SK-N-MC (cell line): ENCODE results near the gene ADPRH.

ENCODE experiments used
- DNase-seq: peaks from one replicate; pipeline ENCODE4 v3.0.0-alpha.2; 2011; ENCODE audit warnings: low read depth, low spot score
- H3K27ac ChIP-seq: fragments of 200-600 bp; sonication (generic); 2 replicates; pipeline ENCODE4 v1.5.1; 2016; ENCODE audit warnings: mixed run types
- H3K36me3 ChIP-seq: fragments of 200-600 bp; sonication (generic); 2 replicates; pipeline ENCODE4 v1.6.1; 2017; ENCODE audit warnings: antibody characterized with exemption, low read length, mixed read lengths; ENCODE audit not compliant: insufficient read depth
- H3K4me3 ChIP-seq: fragments of 200-600 bp; sonication (generic); 2 replicates; pipeline ENCODE4 v1.5.1; 2016
- H3K9ac ChIP-seq: fragments of 200-600 bp; sonication (generic); 2 replicates; pipeline ENCODE4 v1.8.0; 2017; ENCODE audit warnings: mixed run types, mixed read lengths; ENCODE audit not compliant: insufficient read length
- H3K9me3 ChIP-seq: fragments of 200-600 bp; sonication (generic); 2 replicates; pipeline ENCODE4 v1.6.1; 2017; ENCODE audit warnings: low read depth, mild to moderate bottlenecking, antibody characterized with exemption, low read length, moderate library complexity, mixed read lengths
- EZH2 ChIP-seq: fragments of 200-600 bp; sonication (generic); IDR thresholded peaks from one replicate; pipeline ENCODE4 v1.6.1; 2017; ENCODE audit warnings: antibody characterized with exemption
- FOXP2 ChIP-seq: optimal IDR thresholded peaks from 2 replicates; pipeline ENCODE3; 2011; ENCODE audit warnings: mild to moderate bottlenecking, moderate library complexity; ENCODE audit not compliant: insufficient read depth; ENCODE audit errors: extremely low read length, control extremely low read depth
- POLR2AphosphoS5 ChIP-seq: IDR thresholded peaks from 2 replicates; pipeline ENCODE4 v1.6.1; 2012; ENCODE audit warnings: mild to moderate bottlenecking, low read depth, low read length, borderline replicate concordance

ADPRH gene

DNA sequence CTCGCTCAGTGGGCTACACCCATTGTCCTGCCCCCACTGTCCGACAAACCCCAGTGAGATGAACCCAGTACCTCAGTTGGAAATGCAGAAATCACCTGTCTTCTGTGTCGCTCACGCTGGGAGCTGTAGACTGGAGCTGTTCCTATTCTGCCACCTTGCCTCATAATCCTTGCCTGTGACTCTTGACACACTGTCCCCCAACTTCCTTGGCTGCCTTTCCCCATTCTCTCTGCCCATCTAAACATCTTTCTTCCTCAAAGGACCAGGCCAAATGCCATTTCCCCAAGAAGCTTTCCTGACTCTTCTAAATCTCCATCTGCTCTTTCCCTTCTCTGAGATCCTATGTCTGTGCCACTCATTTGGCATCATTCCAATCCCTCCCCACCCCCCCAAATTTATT lies 10.1 kb upstream of the ADPRH start:
- H3K4me3 ChIP-seq = no peak overlapping the region
- no peak overlapping the region for H3K9ac ChIP-seq
- H3K9me3 ChIP-seq = no peaks in the 10 kb centered on the region
- H3K36me3 ChIP-seq = no peaks in the 10 kb centered on the region
- no peak for TF ChIP-seq FOXP2
- TF ChIP-seq EZH2 = no peak
- TF ChIP-seq POLR2AphosphoS5 = no peak
- no peak for DNase-seq
- H3K27ac ChIP-seq = no peak overlapping the region

DNA sequence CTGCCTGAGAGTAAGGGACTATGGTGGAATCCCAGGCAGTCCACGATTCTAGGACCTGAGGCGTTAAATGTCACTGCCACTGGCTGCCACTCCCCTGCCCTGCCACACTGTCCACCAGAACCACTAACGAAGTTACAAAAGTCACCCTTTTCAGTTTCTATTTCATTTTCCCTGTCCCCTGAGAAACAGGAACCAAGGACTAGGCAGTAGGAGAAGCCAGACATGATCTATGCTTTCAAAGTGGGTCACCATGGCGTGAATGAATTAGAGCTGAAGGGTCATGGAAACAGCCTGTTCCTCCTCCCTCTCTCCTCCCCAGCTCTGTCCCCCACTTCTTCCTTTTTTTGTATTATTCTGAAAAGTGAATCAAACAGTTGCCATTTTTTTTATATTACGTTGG lies 9.1 kb upstream of the ADPRH start:
- TF ChIP-seq EZH2 (no peak), FOXP2 (no peak), POLR2AphosphoS5 (no peak)

DNA sequence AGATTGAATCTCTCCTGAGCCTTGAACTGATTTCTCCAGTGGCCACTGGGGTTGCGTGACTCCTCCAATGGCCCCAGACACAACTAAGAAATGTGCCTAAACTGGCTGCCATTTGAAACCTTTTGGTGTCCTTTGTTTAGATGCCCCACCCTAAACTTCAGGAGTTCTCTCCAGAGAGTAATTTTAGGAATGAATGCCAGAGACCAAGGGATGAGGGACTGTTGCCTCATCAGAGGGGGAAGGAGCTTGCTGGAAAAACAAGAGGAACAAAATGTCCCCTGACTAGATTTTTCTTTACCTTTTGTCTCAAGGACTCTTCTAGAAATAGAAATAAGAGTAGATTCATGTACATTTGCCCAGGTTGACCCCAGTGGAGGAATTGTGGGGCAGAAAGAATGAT lies 8.1 kb upstream of the ADPRH start:
- no peak for DNase-seq
- H3K9me3 ChIP-seq = no peaks in the 10 kb centered on the region
- H3K9ac ChIP-seq = no peak overlapping the region
- no peak overlapping the region for H3K27ac ChIP-seq
- H3K4me3 ChIP-seq = no peak overlapping the region
- no peaks in the 10 kb centered on the region for H3K36me3 ChIP-seq
- TF ChIP-seq FOXP2 (no peak), EZH2 (no peak), POLR2AphosphoS5 (no peak)

More for the DNA sequence above, 9.1 kb upstream of the ADPRH start:
- H3K36me3 ChIP-seq = no peaks in the 10 kb centered on the region
- H3K4me3 ChIP-seq = no peak overlapping the region
- no peak for DNase-seq
- no peak overlapping the region for H3K27ac ChIP-seq
- no peak overlapping the region for H3K9ac ChIP-seq
- H3K9me3 ChIP-seq = no peaks in the 10 kb centered on the region

DNA sequence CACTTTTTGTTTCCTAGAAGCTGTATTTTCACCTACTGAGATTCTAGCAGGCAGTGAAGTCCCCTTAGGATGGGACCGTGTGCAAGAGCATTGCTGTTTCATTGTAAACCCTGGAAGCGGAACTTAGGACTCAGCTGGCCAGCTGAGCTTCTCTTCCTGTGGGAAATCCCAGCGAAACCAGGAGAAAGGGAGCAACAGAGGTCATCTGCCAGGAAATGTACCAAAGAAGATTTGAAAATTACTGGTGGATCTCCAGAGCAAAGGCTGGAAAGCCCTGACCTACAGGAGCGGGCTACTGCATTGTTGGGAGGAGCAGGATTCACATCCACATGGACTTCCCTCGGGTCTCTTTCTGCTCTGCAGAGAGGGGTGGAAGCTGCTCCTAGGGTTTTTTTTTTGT lies 7.6 kb upstream of the ADPRH start:
- H3K36me3 ChIP-seq = no peaks in the 10 kb centered on the region
- H3K9me3 ChIP-seq = no peaks in the 10 kb centered on the region
- DNase-seq = no peak
- TF ChIP-seq POLR2AphosphoS5 (no peak), FOXP2 (no peak), EZH2 (no peak)
- no peak overlapping the region for H3K27ac ChIP-seq
- H3K4me3 ChIP-seq = no peak overlapping the region
- H3K9ac ChIP-seq = no peak overlapping the region

DNA sequence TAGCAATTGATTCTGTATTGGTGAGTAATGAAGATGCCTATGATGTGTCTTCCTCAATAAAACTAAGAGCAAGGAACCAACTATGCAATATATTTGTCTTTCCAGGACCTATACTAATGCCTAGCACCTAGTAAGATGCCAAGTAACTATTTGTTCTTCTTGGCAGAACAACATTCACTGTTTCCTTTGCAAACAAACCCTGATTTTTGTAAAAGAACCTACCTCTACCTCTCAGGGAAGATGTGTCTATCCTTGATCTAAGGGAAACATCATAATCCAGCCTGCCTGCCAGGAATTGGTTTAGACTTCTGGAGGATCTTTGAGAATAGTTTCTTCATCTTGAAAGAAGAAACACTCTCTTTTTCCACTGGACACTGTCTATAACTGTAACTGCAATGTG lies 3.8 kb upstream of the ADPRH start:
- TF ChIP-seq FOXP2 (no peak), EZH2 (no peak), POLR2AphosphoS5 (no peak)
- Histone ChIP-seq H3K27ac (no peak overlapping the region), H3K9ac (no peak overlapping the region), H3K9me3 (no peaks in the 10 kb centered on the region), H3K4me3 (no peak overlapping the region), H3K36me3 (no peaks in the 10 kb centered on the region)
- no peak for DNase-seq

DNA sequence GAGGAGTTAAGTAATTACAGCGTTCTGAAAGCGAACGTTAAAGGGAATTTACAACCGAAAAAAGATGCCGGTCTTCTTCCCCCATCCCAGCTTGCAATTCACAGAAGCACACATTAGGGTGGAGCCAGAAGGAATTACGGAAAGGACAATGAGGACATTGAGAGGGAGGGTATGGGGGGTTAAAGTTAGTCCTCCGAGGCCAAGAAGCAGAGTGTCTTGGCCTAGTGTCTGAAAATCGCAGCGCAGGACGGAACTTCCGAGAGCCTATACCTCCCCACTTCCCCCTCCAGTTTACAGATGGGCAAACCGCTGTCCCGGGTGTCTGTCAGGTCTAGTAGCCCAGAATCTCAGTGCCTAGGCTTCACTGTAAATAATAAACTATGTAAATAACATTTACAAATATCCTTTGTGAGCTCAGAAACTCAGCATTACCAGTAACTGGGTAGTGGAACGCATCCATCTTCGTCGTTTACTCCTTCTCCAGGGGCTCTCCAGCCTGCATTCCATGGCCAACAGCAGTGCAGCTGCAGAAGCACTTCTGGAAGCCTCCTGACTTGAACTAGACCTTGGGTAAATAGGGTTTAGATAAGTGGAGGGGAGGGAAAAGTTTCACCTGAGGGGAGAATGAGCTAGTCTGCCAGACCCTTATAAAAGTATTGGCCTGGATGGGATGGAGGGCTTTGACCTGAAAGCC lies 922 bp downstream of the ADPRH start:
- H3K4me3 ChIP-seq = no peak overlapping the region
- no peaks in the 10 kb centered on the region for H3K36me3 ChIP-seq
- no peak for DNase-seq
- no peaks in the 10 kb centered on the region for H3K9me3 ChIP-seq
- no peak overlapping the region for H3K27ac ChIP-seq
- H3K9ac ChIP-seq = no peak overlapping the region
- TF ChIP-seq FOXP2 = no peak
- TF ChIP-seq POLR2AphosphoS5 = no peak
- TF ChIP-seq EZH2 = no peak

DNA sequence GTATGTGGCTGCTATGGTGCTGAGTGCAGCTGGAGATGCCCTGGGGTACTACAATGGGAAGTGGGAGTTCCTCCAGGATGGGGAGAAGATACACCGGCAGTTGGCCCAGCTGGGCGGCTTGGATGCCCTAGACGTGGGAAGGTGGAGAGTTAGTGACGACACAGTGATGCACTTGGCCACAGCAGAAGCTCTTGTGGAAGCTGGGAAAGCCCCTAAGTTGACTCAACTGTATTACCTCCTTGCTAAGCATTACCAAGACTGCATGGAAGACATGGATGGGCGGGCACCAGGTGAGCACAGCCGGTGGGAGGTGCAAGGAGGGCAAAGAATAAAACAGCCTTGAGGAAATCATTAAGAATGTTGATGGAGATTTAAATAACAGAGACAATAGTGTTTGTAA lies 2.9 kb downstream of the ADPRH start:
- Histone ChIP-seq H3K9ac (no peak overlapping the region), H3K9me3 (no peaks in the 10 kb centered on the region), H3K4me3 (no peak overlapping the region), H3K36me3 (no peaks in the 10 kb centered on the region), H3K27ac (no peak overlapping the region)
- no peak for DNase-seq
- no peak for TF ChIP-seq EZH2
- no peak for TF ChIP-seq POLR2AphosphoS5
- no peak for TF ChIP-seq FOXP2

DNA sequence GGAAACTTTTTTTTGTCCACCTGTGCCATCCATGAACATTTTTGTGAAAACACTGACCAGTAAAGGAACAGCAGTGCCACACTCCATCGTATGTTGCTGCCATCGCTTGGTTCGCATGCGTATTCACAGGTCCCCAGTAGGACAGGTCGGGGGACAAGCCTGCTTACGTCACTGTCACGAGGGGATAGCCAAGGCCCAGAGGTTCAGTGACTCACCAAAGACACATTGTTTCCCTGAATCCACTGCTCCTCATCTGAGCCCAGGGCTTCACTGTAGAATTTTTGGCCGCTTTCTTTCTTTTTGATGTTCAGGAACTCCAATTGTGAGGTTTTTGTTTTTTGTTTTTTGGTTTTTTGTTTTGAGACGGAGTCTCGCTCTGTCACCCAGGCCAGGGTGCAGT lies 5.9 kb downstream of the ADPRH start:
- H3K36me3 ChIP-seq = no peaks in the 10 kb centered on the region
- H3K9me3 ChIP-seq = no peaks in the 10 kb centered on the region
- no peak for DNase-seq
- no peak overlapping the region for H3K4me3 ChIP-seq
- no peak overlapping the region for H3K9ac ChIP-seq
- no peak for TF ChIP-seq EZH2
- TF ChIP-seq FOXP2 = no peak
- TF ChIP-seq POLR2AphosphoS5 = no peak
- H3K27ac ChIP-seq = no peak overlapping the region

DNA sequence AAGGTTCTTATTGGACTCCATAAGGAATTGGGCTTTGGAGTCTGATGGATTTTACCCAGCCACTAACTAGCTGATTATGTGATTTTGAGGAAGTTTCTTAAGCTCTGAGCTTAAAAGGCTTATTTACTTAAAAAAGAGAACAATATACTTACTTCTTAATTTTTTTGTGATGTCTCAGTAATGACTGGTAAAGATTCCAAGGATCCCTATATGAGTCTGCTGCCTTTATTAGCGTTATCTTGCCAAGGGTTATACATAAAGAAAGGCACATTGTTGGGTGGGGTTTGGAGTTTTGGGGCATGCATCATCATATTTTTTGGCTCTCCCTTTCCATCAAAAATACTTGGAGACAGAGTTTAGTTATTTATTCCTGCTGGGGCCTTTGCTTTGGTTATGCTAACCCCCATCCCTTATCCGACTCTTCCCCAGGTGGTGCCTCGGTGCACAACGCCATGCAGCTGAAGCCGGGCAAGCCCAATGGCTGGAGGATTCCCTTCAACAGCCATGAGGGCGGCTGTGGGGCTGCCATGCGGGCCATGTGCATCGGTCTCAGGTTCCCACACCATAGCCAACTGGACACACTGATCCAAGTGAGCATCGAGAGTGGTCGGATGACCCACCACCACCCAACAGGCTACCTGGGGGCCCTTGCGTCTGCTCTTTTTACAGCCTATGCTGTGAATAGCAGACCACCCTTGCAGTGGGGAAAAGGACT lies 6.7 kb downstream of the ADPRH start:
- Histone ChIP-seq H3K36me3 (no peaks in the 10 kb centered on the region), H3K4me3 (no peak overlapping the region), H3K9ac (no peak overlapping the region), H3K27ac (no peak overlapping the region), H3K9me3 (no peaks in the 10 kb centered on the region)
- TF ChIP-seq FOXP2 = no peak
- no peak for TF ChIP-seq EZH2
- TF ChIP-seq POLR2AphosphoS5 = no peak
- no peak for DNase-seq

DNA sequence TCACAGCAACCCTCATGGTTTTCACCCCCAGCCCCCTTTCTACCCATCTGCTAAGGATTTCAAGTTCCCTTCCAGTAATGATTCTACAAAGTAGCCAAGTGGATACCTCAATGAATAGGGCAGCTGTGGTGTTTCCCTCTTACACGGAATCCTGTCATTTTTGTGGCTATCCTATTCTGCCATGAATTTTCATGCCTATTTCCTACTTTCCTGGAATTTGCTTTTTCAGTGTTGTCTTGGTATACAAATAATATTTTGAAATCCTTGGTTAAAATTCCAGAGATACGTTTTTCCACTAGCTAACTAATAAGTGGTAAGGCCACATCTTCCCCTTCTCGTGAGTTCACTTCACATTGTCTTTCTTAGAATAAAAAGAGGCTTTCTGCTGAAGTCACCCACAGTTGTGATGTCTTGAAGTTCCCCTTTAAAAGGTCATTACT lies 7.5 kb downstream of the ADPRH start:
- H3K4me3 ChIP-seq = no peak overlapping the region
- H3K27ac ChIP-seq = no peak overlapping the region

More for the DNA sequence above, 7.5 kb downstream of the ADPRH start:
- Histone ChIP-seq H3K9me3 (no peaks in the 10 kb centered on the region), H3K9ac (no peak overlapping the region), H3K36me3 (no peaks in the 10 kb centered on the region)
- TF ChIP-seq POLR2AphosphoS5 (no peak), FOXP2 (no peak), EZH2 (no peak)
- DNase-seq = no peak
